ENCODE data around the gene PARD6A. TPM values are rescaled to one million over a fixed set of nuclear protein-coding genes. Genes with fewer than 3 reads are reported as not detected.

PARD6A gene
- polyA plus RNA-seq, 1 donor (not counting 4 experiments of a cell fraction or from before 2014, with no cell fraction given) = 0.20 TPM

DNA sequence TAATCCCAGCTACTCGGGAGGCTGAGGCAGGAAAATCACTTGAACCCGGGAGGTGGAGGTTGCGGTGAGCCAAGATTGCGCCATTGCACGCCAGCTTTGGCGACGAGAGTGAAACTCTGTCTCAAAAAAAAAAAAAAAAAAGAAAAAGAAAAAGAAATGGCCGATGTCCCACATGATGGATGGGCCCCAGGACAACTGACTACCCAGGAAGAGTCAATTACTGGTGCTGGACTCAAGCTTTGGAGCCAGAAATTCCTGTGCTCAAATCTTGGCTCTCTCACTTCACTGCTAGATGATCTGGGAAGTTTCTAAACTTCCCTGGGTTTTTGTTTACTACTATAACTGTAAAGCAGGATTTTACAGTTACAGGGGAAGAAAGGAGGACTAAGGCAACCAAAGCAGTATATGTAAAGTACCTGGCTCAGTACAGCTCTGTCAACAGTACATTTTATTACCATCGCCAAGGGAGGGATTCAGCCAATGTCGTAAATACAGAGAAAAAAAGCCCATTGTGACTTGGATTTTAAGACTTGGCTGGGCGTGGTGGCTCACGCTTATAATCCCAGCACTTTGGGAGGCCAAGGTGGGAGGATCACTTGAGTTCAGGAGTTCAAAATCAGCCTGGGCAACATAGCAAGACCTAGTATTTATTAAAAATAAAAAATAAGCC is 17.7 kb downstream of the PARD6A start:
- FAIRE-seq (no peak), DNase-seq (ENCODE audit: low read depth, low spot score) (no peak)
- Histone ChIP-seq H3K27me3 (ENCODE audit: control insufficient read depth, extremely low read depth, insufficient read depth, low read length) (no peaks in the 10 kb centered on the region), H3K4me3 (ENCODE audit: control insufficient read depth in 2 of 3, extremely low read depth in 1 of 3, insufficient read depth in 2 of 3, low read depth in 1 of 3, low read length in 3 of 3) (no peak overlapping the region), H2AFZ (ENCODE audit: control insufficient read depth, low read length) (no peak overlapping the region), H3K9ac (ENCODE audit: control insufficient read depth, extremely low read depth, insufficient read depth, low read length) (no peak overlapping the region), H3K9me3 (ENCODE audit: control insufficient read depth, low read depth, low read length) (no peaks in the 10 kb centered on the region), H3K27ac (ENCODE audit: control insufficient read depth, insufficient read depth, low read length) (no peak overlapping the region), H3K9me1 (ENCODE audit: control insufficient read depth, extremely low read depth, insufficient read depth, low read length) (no peaks in the 10 kb centered on the region), H3K4me2 (ENCODE audit: control insufficient read depth, extremely low read depth, insufficient read depth, low read depth, low read length) (no peak overlapping the region), H3K4me1 (ENCODE audit: control insufficient read depth, extremely low read depth, insufficient read depth, low read length) (peaks cover 10% of the 10 kb centered on the region), H3K36me3 (ENCODE audit: control insufficient read depth in 2 of 2, extremely low read depth in 1 of 2, insufficient read depth in 2 of 2, low read length in 2 of 2) (peaks cover 0 to 8% of the 10 kb centered on the region in 2 experiments), H3K79me2 (ENCODE audit: control insufficient read depth, insufficient read depth, low read length) (no peaks in the 10 kb centered on the region), H4K20me1 (ENCODE audit: control insufficient read depth, extremely low read depth, insufficient read depth, low read length) (no peaks in the 10 kb centered on the region)
- TF ChIP-seq, protein P1, sequence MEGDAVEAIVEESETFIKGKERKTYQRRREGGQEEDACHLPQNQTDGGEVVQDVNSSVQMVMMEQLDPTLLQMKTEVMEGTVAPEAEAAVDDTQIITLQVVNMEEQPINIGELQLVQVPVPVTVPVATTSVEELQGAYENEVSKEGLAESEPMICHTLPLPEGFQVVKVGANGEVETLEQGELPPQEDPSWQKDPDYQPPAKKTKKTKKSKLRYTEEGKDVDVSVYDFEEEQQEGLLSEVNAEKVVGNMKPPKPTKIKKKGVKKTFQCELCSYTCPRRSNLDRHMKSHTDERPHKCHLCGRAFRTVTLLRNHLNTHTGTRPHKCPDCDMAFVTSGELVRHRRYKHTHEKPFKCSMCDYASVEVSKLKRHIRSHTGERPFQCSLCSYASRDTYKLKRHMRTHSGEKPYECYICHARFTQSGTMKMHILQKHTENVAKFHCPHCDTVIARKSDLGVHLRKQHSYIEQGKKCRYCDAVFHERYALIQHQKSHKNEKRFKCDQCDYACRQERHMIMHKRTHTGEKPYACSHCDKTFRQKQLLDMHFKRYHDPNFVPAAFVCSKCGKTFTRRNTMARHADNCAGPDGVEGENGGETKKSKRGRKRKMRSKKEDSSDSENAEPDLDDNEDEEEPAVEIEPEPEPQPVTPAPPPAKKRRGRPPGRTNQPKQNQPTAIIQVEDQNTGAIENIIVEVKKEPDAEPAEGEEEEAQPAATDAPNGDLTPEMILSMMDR (optimal IDR thresholded peaks at IDR 0.05 in 1 of 3, IDR thresholded peaks at IDR 0.05 in 1 of 3, conservative IDR thresholded peaks at IDR 0.05 in 1 of 3; ENCODE audit: extremely low read depth in 1 of 3, insufficient read depth in 2 of 3, low read length in 3 of 3) = no peak
- TF ChIP-seq EZH2 (IDR thresholded peaks at IDR 0.05; ENCODE audit: low read length) = no peak
- dilution Hi-C loops (cut with MboI; ENCODE audit: extremely low pct_ligation_motif_present, low sequenced_read_pairs) = no loop called here

- Histone ChIP-seq H3K27ac (ENCODE audit: control insufficient read depth, insufficient read depth, low read length) (no peak overlapping the region), H4K20me1 (ENCODE audit: control insufficient read depth, extremely low read depth, insufficient read depth, low read length) (no peaks in the 10 kb centered on the region), H3K4me1 (ENCODE audit: control insufficient read depth, extremely low read depth, insufficient read depth, low read length) (peaks cover 14% of the 10 kb centered on the region), H3K79me2 (ENCODE audit: control insufficient read depth, insufficient read depth, low read length) (no peaks in the 10 kb centered on the region), H3K27me3 (ENCODE audit: control insufficient read depth, extremely low read depth, insufficient read depth, low read length) (no peaks in the 10 kb centered on the region), H3K9ac (ENCODE audit: control insufficient read depth, extremely low read depth, insufficient read depth, low read length) (no peak overlapping the region), H3K4me2 (ENCODE audit: control insufficient read depth, extremely low read depth, insufficient read depth, low read depth, low read length) (no peak overlapping the region), H3K36me3 (ENCODE audit: control insufficient read depth in 2 of 2, extremely low read depth in 1 of 2, insufficient read depth in 2 of 2, low read length in 2 of 2) (peaks cover under 1 to 5% of the 10 kb centered on the region in 2 experiments), H3K4me3 (ENCODE audit: control insufficient read depth in 2 of 3, extremely low read depth in 1 of 3, insufficient read depth in 2 of 3, low read depth in 1 of 3, low read length in 3 of 3) (no peak overlapping the region), H3K9me1 (ENCODE audit: control insufficient read depth, extremely low read depth, insufficient read depth, low read length) (no peaks in the 10 kb centered on the region), H2AFZ (ENCODE audit: control insufficient read depth, low read length) (no peak overlapping the region), H3K9me3 (ENCODE audit: control insufficient read depth, low read depth, low read length) (no peaks in the 10 kb centered on the region)
- TF ChIP-seq, protein P1 (optimal IDR thresholded peaks at IDR 0.05 in 1 of 3, IDR thresholded peaks at IDR 0.05 in 1 of 3, conservative IDR thresholded peaks at IDR 0.05 in 1 of 3; ENCODE audit: extremely low read depth in 1 of 3, insufficient read depth in 2 of 3, low read length in 3 of 3) = no peak
- TF ChIP-seq EZH2 (IDR thresholded peaks at IDR 0.05; ENCODE audit: low read length) = no peak
- DNase-seq (ENCODE audit: low read depth, low spot score) = no peak
- dilution Hi-C loops (cut with MboI; ENCODE audit: extremely low pct_ligation_motif_present, low sequenced_read_pairs) = no loop called here
- no peak for FAIRE-seq
These were observed 19.5 kb downstream of the PARD6A start for GRCh38 chr16:67679935-67680897.

All from keratinocyte (primary cell).